Effector memory CD8-positive, alpha-beta T cell (primary cell): ENCODE results near the gene DLEU7.
A peak's percentile ranks its signal among the peaks of the same experiment; 100 is the strongest.

Experiments used
- ATAC-seq: fragments of 150-1000 bp; cut with Tn5 transposase; replicated peaks from 2 replicates; pipeline ENCODE4 v1.10.0; 2021; ENCODE audit warnings: mild to moderate bottlenecking, moderate library complexity
- DNase-seq, 3 experiments: peaks; one replicate each; pipeline ENCODE4 v3.0.0; 2021
- H3K27ac Mint-ChIP-seq, 2 donors: one replicate each; pipeline ENCODE4 v1.8.0; 2022; ENCODE audit warnings: mild to moderate bottlenecking in 2 of 2, mixed read lengths in 2 of 2, moderate library complexity in 2 of 2
- H3K27me3 Mint-ChIP-seq, 2 donors: one replicate each; pipeline ENCODE4 v1.8.0; 2022; ENCODE audit warnings: mixed read lengths in 2 of 2
- H3K36me3 Mint-ChIP-seq: one replicate; pipeline ENCODE4 v1.8.0; 2022; ENCODE audit warnings: mild to moderate bottlenecking, moderate library complexity, mixed read lengths; ENCODE audit not compliant: insufficient read depth
- H3K4me1 Mint-ChIP-seq, 2 donors: one replicate each; pipeline ENCODE4 v1.8.0; 2022; ENCODE audit warnings: low read depth in 2 of 2, mixed read lengths in 2 of 2
- H3K4me3 Mint-ChIP-seq, 2 donors: one replicate each; pipeline ENCODE4 v1.8.0; 2022; ENCODE audit warnings: mild to moderate bottlenecking in 2 of 2, mixed read lengths in 2 of 2, moderate library complexity in 2 of 2
- H3K9me3 Mint-ChIP-seq, 2 donors: one replicate each; pipeline ENCODE4 v1.8.0; 2022; ENCODE audit warnings: mixed read lengths in 2 of 2

Gene DLEU7

DNA sequence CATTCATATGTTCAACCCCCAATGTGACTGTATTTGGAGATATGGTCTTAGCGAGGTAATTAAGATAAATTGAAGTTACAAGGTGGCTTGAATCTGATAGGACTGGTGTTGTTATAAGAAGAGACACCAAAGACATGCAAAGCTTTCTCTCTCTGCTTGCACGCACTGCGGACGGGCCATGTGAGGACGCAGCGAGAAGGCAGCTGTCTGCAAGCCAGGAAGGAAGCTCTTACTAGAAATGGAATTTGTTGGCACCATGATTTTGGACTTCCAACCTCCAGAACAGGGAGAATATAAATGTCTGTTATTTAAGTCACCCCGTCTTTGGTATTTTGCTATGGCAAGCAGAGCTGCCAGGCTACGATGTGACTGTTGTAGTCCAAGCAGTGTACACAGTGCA is 4.8 kb downstream of the DLEU7 start:
- no peak overlapping the region for H3K27ac Mint-ChIP-seq
- H3K36me3 Mint-ChIP-seq: no peaks in the 10 kb centered on the region
- H3K4me1 Mint-ChIP-seq: no peaks in the 10 kb centered on the region
- no peak for DNase-seq
- no peak for ATAC-seq
- peaks cover 6 to 18% of the 10 kb centered on the region in 2 donors for H3K27me3 Mint-ChIP-seq
- H3K9me3 Mint-ChIP-seq: peaks cover 0 to 8% of the 10 kb centered on the region in 2 donors
- no peak overlapping the region for H3K4me3 Mint-ChIP-seq

- no peak overlapping the region for H3K4me3 Mint-ChIP-seq
- ATAC-seq: no peak
- H3K27ac Mint-ChIP-seq: no peak overlapping the region
- H3K4me1 Mint-ChIP-seq: no peaks in the 10 kb centered on the region
- peaks cover 6 to 20% of the 10 kb centered on the region in 2 donors for H3K27me3 Mint-ChIP-seq
- DNase-seq: no peak
- no peaks in the 10 kb centered on the region for H3K36me3 Mint-ChIP-seq
- peaks cover 0 to 8% of the 10 kb centered on the region in 2 donors for H3K9me3 Mint-ChIP-seq
Observed at GRCh38 chr13:50838031-50838430, 5.5 kb downstream of the DLEU7 start.

DNA sequence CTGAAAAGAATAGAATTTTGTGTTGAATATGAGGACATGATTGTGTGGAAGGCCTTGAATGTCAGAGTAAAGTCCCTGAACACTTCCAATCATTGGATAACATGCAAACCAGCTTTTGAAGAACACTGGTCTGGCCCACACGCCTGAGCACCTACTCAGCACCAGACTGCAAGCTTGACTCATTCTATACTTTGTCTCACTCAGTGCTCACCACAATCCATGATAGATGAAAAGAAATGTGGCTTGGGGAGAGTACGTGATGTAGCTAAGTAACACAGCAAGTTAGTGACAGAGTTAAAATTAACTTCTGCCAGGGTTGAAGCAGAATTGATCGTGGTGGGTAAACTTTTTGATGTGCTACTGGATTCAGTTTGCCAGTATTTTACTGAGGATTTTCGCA is 12.0 kb downstream of the DLEU7 start:
- ATAC-seq (no peak), DNase-seq (no peak)
- Mint-ChIP-seq H3K27me3 (peaks cover 0 to 9% of the 10 kb centered on the region in 2 donors), H3K4me1 (no peaks in the 10 kb centered on the region), H3K4me3 (no peak overlapping the region), H3K36me3 (no peaks in the 10 kb centered on the region), H3K27ac (no peak overlapping the region), H3K9me3 (peaks cover 0 to 8% of the 10 kb centered on the region in 2 donors)

DNA sequence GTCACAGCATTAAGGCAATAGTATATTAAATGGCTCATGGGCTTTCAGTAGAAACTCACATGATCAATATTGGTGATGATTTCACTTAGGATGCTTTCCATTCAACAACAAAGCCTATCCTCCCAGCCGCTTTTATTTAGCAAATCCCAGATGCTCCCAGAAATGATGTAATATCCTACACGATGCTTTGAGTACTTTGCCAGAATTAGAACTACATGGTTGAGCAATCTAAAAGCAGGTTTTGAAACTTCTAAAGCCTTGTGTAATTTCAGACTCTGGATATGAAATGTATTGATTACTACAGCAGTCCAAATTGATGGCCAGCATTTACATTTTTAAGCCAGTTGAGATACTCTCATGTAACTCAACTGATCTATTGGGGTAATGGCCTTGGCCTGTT is 13.6 kb downstream of the DLEU7 start:
- Mint-ChIP-seq H3K27me3 (peaks cover 0 to 9% of the 10 kb centered on the region in 2 donors), H3K27ac (no peak overlapping the region), H3K36me3 (no peaks in the 10 kb centered on the region), H3K4me1 (no peaks in the 10 kb centered on the region), H3K4me3 (no peak overlapping the region), H3K9me3 (peaks cover 0 to 8% of the 10 kb centered on the region in 2 donors)
- ATAC-seq: no peak
- DNase-seq: no peak

GRCh38 chr13:50829226-50829625 is 14.3 kb downstream of the DLEU7 start:
- no peak overlapping the region for H3K27ac Mint-ChIP-seq
- H3K9me3 Mint-ChIP-seq: peaks cover 0 to 3% of the 10 kb centered on the region in 2 donors
- no peaks in the 10 kb centered on the region for H3K36me3 Mint-ChIP-seq
- peaks cover 0 to 9% of the 10 kb centered on the region in 2 donors for H3K27me3 Mint-ChIP-seq
- DNase-seq (no peak), ATAC-seq (no peak)
- H3K4me3 Mint-ChIP-seq: no peak overlapping the region
- H3K4me1 Mint-ChIP-seq: no peaks in the 10 kb centered on the region

- Mint-ChIP-seq H3K27ac (no peak overlapping the region), H3K27me3 (no peaks in the 10 kb centered on the region), H3K9me3 (no peaks in the 10 kb centered on the region), H3K4me1 (no peaks in the 10 kb centered on the region), H3K4me3 (no peak overlapping the region), H3K36me3 (no peaks in the 10 kb centered on the region)
- no peak for DNase-seq
- no peak for ATAC-seq
Observed at GRCh38 chr13:50826035-50826434, 17.5 kb downstream of the DLEU7 start.

- H3K4me1 Mint-ChIP-seq: no peaks in the 10 kb centered on the region
- DNase-seq: no peak
- H3K27me3 Mint-ChIP-seq: peaks cover 0 to 6% of the 10 kb centered on the region in 2 donors
- H3K9me3 Mint-ChIP-seq: no peaks in the 10 kb centered on the region
- ATAC-seq: no peak
- no peak overlapping the region for H3K4me3 Mint-ChIP-seq
- no peaks in the 10 kb centered on the region for H3K36me3 Mint-ChIP-seq
- H3K27ac Mint-ChIP-seq: no peak overlapping the region
Observed at GRCh38 chr13:50812242-50812641, 31.2 kb downstream of the DLEU7 start.

GRCh38 chr13:50810998-50811397 is 32.5 kb downstream of the DLEU7 start:
- Mint-ChIP-seq H3K27ac (no peak overlapping the region), H3K27me3 (peaks cover 0 to 6% of the 10 kb centered on the region in 2 donors), H3K4me3 (no peak overlapping the region), H3K9me3 (no peaks in the 10 kb centered on the region), H3K36me3 (no peaks in the 10 kb centered on the region), H3K4me1 (no peaks in the 10 kb centered on the region)
- ATAC-seq: no peak
- no peak for DNase-seq

GRCh38 chr13:50810468-50810867 is 33.0 kb downstream of the DLEU7 start:
- Mint-ChIP-seq H3K36me3 (no peaks in the 10 kb centered on the region), H3K4me3 (no peak overlapping the region), H3K27ac (no peak overlapping the region), H3K4me1 (no peaks in the 10 kb centered on the region), H3K9me3 (no peaks in the 10 kb centered on the region), H3K27me3 (peaks cover 0 to 6% of the 10 kb centered on the region in 2 donors)
- no peak for ATAC-seq
- DNase-seq: no peak

GRCh38 chr13:50809133-50810090 is 34.1 kb downstream of the DLEU7 start:
- no peaks in the 10 kb centered on the region for H3K9me3 Mint-ChIP-seq
- no peaks in the 10 kb centered on the region for H3K4me1 Mint-ChIP-seq
- peaks cover 0 to 6% of the 10 kb centered on the region in 2 donors for H3K27me3 Mint-ChIP-seq
- ATAC-seq: no peak
- no peak overlapping the region for H3K27ac Mint-ChIP-seq
- DNase-seq: no peak
- H3K4me3 Mint-ChIP-seq: no peak overlapping the region
- H3K36me3 Mint-ChIP-seq: no peaks in the 10 kb centered on the region

- Mint-ChIP-seq H3K9me3 (no peaks in the 10 kb centered on the region), H3K27me3 (peaks cover 0 to 6% of the 10 kb centered on the region in 2 donors), H3K36me3 (no peaks in the 10 kb centered on the region), H3K4me3 (no peak overlapping the region), H3K4me1 (peaks cover 4 to 5% of the 10 kb centered on the region in 2 donors), H3K27ac (no peak overlapping the region)
- DNase-seq (no peak), ATAC-seq (no peak)
Observed at GRCh38 chr13:50805805-50806204, 37.7 kb downstream of the DLEU7 start.

DNA sequence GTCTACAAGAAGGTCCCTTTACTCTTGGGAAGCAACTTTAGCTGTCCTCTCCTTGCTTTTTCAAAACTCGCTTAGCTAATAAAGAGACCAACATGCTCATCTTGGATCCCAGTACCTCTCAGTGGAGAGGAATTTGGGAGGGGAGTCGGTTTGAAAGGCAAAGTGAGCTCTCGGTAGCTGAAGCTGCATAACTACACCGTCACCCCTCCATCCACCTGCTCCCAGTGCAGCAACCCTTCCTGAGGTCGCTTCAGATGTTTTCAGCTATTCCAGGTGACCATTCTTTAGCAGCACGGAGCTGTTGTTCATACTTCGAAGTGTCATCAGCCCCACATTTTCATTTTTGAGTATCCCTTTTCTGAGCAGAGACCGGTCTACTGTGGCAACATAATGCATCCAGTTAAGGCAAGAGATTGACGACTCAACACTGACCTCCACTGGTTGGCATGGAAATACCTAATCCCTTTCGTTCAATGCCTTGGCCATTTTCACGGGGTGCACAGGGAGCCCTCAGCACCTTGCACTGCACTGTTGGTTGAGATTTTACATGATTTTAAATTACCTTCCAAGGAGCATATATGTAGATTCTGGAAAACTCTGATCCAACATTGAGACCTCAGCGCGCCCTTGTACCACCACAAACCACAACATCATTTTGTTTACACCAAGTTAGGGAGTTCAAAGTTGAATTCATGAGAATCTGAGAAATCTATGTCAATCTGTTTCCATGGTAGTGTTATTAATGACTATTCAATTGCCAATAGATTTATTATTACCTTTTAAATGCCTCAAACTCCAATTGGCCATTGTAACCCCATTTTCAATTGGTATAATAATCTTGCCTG is 42.2 kb downstream of the DLEU7 start:
- peaks cover 4 to 5% of the 10 kb centered on the region in 2 donors for H3K4me1 Mint-ChIP-seq
- H3K4me3 Mint-ChIP-seq: no peak overlapping the region
- no peak overlapping the region for H3K27ac Mint-ChIP-seq
- peak; percentile 94 for ATAC-seq
- peak; percentile 55 to 70 (median 61) for DNase-seq
- H3K9me3 Mint-ChIP-seq: no peaks in the 10 kb centered on the region
- no peaks in the 10 kb centered on the region for H3K27me3 Mint-ChIP-seq
- H3K36me3 Mint-ChIP-seq: peaks cover 2% of the 10 kb centered on the region

DNA sequence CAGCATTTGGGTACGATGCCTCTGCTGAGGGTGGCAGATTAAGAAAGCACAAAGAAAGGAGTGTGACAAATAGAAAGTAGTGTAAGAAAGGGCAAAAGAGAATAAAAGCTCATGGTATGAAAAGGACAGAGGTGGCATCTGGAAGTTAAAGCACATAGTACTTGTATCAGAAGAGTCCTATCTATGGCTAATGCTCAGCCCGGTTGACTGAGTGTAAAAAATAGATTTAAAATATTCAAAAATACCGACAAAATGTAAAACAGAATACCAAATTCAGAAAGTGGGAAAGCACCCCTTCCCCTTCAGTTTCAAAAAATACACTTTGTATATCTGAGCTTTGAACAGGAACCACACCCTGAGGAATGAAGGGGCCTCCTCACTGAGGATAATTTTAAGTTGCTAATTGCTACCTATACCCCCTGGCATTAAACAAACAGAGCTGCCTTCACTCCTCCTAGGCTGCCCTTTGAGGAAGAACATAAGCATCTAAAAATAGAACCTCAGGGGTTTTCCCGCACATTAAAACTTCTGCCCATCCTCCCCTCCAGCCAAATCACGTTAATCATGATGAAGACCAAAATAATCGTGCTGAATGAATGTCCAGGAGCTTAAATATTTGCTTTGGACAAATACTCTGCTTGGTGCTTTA is 43.3 kb downstream of the DLEU7 start:
- DNase-seq: no peak
- Mint-ChIP-seq H3K4me3 (no peak overlapping the region), H3K27me3 (no peaks in the 10 kb centered on the region), H3K9me3 (no peaks in the 10 kb centered on the region), H3K36me3 (peaks cover 2% of the 10 kb centered on the region), H3K27ac (no peak overlapping the region), H3K4me1 (peaks cover 4 to 5% of the 10 kb centered on the region in 2 donors)
- ATAC-seq: no peak
